Activated CD8-positive, alpha-beta T cell treated with anti-CD3 and anti-CD28 coated beads, Interleukin-2, amount 10 ng/mL, durations not matched to agents 7 days and 5 days (primary cell): Measurements from ENCODE around the gene FOXK2. TPM values are rescaled to one million over a fixed set of nuclear protein-coding genes. Genes with fewer than 3 reads are reported as not detected.

Experiments used
- ATAC-seq: fragments of 150-1000 bp; cut with Tn5 transposase; one replicate; pipeline ENCODE4 v1.10.0; 2021; ENCODE audit warnings: moderate library complexity
- CTCF ChIA-PET: fragments of 350-600 bp; sonication (Branson Sonifier 250); formaldehyde crosslinking; loops from one replicate; lab custom pipeline; 2021; ENCODE audit warnings: antibody characterized with exemption; lab: Charles Lee
- POLR2A ChIA-PET: fragments of 350-600 bp; sonication (Branson Sonifier 250); formaldehyde crosslinking; loops from one replicate; lab custom pipeline; 2021; ENCODE audit warnings: antibody characterized with exemption; lab: Charles Lee
- DNase-seq: peaks from one replicate; pipeline ENCODE4 v3.0.0-alpha.2; 2020
- H3K27ac Mint-ChIP-seq: one replicate; pipeline ENCODE4 v1.8.0; 2021; ENCODE audit warnings: mild to moderate bottlenecking, mixed read lengths
- H3K27me3 Mint-ChIP-seq: one replicate; pipeline ENCODE4 v1.8.0; 2021; ENCODE audit warnings: low read depth, mixed read lengths
- H3K36me3 Mint-ChIP-seq: one replicate; pipeline ENCODE4 v1.8.0; 2021; ENCODE audit warnings: low read depth, mixed read lengths
- H3K4me1 Mint-ChIP-seq: one replicate; pipeline ENCODE4 v1.8.0; 2021; ENCODE audit warnings: low read depth, mixed read lengths
- H3K4me3 Mint-ChIP-seq: one replicate; pipeline ENCODE4 v1.8.0; 2021; ENCODE audit warnings: mild to moderate bottlenecking, mixed read lengths
- H3K9me3 Mint-ChIP-seq: one replicate; pipeline ENCODE4 v1.8.0; 2022; ENCODE audit warnings: mixed read lengths; ENCODE audit not compliant: insufficient read depth
- total RNA-seq, 2 experiments: library from RNA; stranded (reverse); gene quantifications; one replicate each; pipeline ENCODE4 v1.2.3, GENCODE V29; 2021

The FOXK2 gene
- total RNA-seq, 2 experiments from 2014 or later: 62.3 to 65.3 TPM

DNA sequence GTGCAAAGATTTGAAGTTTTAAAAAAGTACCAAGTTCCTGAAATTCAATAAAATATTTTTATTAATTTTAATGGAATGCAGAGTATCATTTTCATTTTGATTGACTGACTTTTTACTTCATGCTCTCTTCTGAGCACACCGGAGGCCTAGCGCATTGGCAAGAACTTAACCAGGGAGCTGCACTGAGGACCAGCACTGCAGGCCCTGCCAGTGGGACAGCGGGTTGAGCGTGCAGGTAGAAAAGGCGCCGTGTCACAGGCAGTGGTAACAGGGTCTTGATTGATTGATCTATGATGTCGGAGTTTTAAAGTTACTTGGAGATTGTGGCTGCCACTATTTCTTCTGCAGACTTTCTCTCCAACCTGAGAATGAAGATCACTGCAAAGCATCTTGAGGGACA lies 85.0 kb downstream of the FOXK2 start:
- no peak overlapping the region for H3K4me3 Mint-ChIP-seq
- H3K4me1 Mint-ChIP-seq: peaks cover 16% of the 10 kb centered on the region
- ChIA-PET CTCF (no interaction called here), POLR2A (interaction anchor here (0.6 kb wide), 1 partner anchor 1373 kb away, joined by 3 read pairs; no protein-coding TSS in a partner anchor)
- no peak for ATAC-seq
- no peaks in the 10 kb centered on the region for H3K9me3 Mint-ChIP-seq
- H3K27me3 Mint-ChIP-seq: no peaks in the 10 kb centered on the region
- peak overlapping the region; percentile 47 for H3K27ac Mint-ChIP-seq
- peaks cover 58% of the 10 kb centered on the region for H3K36me3 Mint-ChIP-seq
- no peak for DNase-seq

DNA sequence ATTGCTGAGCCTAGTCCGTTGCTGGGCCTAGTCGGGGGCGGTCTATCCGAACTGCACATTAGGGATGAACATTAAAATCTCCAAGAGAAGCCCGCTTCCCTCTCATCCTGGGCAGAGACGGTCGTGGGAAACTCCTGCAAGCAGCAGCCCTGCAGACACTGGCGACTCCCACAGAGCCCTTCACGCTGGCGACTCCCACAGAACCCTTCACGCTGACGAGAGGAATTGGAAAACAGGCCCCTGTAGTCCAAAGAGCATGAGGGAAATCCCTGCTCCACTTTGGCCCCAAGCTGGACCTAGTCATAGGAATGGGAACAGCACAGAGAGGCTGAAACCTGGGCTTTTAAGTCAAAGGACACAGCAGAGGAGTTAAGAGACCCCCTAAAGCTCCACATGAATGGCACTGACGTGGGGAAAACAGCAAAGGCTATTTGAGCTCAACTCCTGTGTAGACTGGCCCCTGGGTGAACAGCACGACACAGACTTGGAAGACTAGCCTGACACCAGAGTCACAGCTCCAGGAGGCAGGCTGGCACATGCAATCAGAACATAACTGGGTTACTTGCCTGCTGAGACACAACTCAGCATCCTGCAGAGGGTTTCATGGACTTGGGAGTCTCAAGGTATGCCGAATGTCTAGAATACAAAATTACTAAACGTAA lies 86.5 kb downstream of the FOXK2 start:
- CTCF ChIA-PET: no interaction called here
- DNase-seq (no peak), ATAC-seq (no peak)
- H3K4me3 Mint-ChIP-seq: no peak overlapping the region
- POLR2A ChIA-PET: no interaction called here
- no peaks in the 10 kb centered on the region for H3K27me3 Mint-ChIP-seq
- peaks cover 16% of the 10 kb centered on the region for H3K4me1 Mint-ChIP-seq
- peaks cover 47% of the 10 kb centered on the region for H3K36me3 Mint-ChIP-seq
- H3K27ac Mint-ChIP-seq: no peak overlapping the region
- no peaks in the 10 kb centered on the region for H3K9me3 Mint-ChIP-seq

DNA sequence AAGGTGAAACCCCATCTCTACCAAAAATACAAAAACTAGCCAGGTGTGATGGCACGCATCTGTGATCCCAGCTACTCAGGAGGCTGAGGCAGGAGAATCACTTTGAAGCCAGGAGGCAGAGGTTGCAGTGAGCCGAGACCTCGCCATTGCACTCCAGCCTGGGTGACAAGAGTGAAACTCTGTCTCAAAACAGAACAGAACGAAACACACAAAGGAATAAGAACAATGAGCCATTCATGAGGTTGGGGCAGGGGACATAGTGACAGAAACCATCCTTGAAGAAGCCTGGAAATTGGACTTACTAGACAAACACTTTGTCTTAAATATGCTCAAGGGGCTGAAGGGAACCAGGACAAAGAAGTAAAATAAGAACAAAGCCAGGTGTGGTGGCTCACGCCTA lies 89.3 kb downstream of the FOXK2 start:
- no peak overlapping the region for H3K27ac Mint-ChIP-seq

DNA sequence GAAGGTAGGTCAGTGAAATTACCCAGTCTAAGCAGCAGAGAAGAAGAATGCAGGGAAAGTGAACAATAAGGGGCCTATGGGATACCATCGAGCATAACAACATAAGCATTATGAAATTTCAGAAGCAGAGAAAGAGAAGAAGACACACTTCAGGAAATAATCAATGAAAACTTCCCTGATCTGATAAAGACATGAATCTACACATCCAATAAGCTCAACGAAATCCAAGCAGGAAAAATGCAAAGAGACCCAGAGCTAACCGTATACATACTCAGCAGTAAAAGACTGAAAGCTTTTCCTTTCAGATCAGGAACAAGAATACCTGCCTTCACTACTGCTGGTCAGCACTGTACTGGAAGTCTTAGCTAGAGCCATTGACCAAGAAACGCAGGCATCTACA lies 90.1 kb downstream of the FOXK2 start:
- CTCF ChIA-PET: no interaction called here
- ATAC-seq (no peak), DNase-seq (no peak)
- Mint-ChIP-seq H3K36me3 (peaks cover 25% of the 10 kb centered on the region), H3K27me3 (no peaks in the 10 kb centered on the region), H3K9me3 (no peaks in the 10 kb centered on the region), H3K4me1 (no peaks in the 10 kb centered on the region), H3K27ac (no peak overlapping the region), H3K4me3 (no peak overlapping the region)
- POLR2A ChIA-PET: no interaction called here

More for the DNA sequence above, 89.3 kb downstream of the FOXK2 start:
- H3K27me3 Mint-ChIP-seq: no peaks in the 10 kb centered on the region
- no peak for ATAC-seq
- no peak overlapping the region for H3K4me3 Mint-ChIP-seq
- no peaks in the 10 kb centered on the region for H3K9me3 Mint-ChIP-seq
- DNase-seq: no peak
- ChIA-PET CTCF (no interaction called here), POLR2A (no interaction called here)
- H3K4me1 Mint-ChIP-seq: peaks cover 5% of the 10 kb centered on the region
- peaks cover 30% of the 10 kb centered on the region for H3K36me3 Mint-ChIP-seq

DNA sequence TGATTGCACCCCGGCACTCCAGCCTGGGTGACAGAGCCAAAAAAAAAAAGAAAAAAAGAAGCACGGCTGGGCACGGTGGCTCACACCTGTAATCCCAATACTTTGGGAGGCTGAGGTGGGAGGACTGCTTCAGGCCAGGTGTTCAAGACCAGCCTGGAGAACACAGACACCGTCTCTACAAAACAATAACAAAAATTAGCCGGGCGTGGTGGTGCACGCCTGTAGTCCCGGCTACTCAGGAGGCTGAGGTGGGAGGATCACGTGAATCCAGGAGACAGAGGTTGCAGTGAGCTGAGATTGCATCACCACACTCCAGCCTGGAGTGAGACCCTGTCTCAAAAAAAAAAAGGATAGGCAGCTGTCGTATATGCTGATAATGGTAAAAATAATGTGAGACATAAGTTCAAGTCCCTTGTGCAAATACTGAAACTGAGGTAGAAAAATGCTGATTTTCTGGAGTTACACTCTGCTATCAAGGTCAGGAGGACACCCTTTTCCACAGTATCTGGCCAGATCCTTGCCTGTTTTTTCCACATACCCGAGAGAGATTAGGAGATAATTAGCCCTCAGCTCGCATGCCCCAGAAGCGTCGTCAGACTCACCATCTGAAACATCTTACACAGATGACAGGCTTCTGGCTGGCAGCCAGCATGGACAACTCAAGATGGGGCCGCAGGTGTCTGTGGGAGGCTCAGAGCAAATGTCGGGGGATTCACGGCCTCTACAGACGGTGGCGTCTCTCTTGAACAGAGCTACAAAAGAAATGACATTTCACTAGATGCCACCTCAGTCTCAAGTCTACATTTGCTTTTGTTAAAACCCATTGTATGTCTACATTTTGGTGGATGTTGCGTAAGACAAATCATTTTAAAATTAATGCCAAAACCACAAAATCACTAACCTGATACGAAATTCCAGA lies 91.9 kb downstream of the FOXK2 start:
- no peaks in the 10 kb centered on the region for H3K27me3 Mint-ChIP-seq
- DNase-seq: no peak
- H3K36me3 Mint-ChIP-seq: peaks cover 31% of the 10 kb centered on the region
- ChIA-PET CTCF (interaction anchor here (1.1 kb wide), 1 partner anchor 9 kb away, joined by 5 read pairs; no protein-coding TSS in a partner anchor), POLR2A (no interaction called here)
- no peak for ATAC-seq
- H3K27ac Mint-ChIP-seq: no peak overlapping the region
- H3K4me3 Mint-ChIP-seq: no peak overlapping the region
- H3K4me1 Mint-ChIP-seq: no peaks in the 10 kb centered on the region
- H3K9me3 Mint-ChIP-seq: no peaks in the 10 kb centered on the region

DNA sequence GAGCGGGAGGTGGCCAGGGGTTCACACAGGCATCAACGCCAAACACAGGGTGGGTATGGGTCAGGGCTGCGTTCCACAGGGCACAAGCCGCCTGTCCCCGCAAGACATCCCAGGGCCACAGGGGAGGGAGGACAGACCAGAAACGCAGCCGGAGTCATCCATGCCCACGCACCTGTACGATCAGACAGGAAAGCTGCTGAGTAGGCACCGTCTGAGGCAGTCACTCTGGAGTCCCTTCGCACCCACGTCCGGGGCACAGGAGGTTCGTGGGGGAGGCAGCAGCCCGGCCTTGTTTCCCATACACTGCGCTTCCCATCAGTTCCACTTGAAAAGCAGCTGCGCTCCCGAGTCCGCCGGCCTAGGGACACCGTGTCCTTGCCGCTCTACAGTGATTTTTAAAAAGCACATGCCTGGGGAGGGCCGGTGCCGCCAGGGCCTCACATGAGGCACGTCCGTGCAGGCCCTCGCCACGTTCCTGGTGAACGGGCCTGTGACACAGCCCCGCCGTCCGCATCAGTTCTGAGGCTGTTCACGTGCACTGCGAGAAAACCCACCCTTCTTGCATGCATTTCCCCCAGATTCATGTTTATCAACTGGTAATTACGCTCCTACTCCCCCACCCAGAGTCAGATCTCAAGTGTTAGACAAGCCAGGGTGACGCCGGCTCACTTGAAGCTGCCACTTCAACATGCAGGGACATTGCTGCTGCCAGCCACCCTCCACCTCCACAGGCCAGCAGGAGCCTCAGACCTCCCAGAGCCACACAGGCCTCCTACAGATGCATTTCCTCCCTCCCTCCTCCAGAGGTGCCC lies 94.0 kb downstream of the FOXK2 start:
- Mint-ChIP-seq H3K4me1 (no peaks in the 10 kb centered on the region), H3K9me3 (no peaks in the 10 kb centered on the region), H3K36me3 (peaks cover 31% of the 10 kb centered on the region), H3K27me3 (no peaks in the 10 kb centered on the region), H3K4me3 (no peak overlapping the region), H3K27ac (no peak overlapping the region)
- ATAC-seq (no peak), DNase-seq (no peak)
- POLR2A ChIA-PET: no interaction called here
- CTCF ChIA-PET: no interaction called here

DNA sequence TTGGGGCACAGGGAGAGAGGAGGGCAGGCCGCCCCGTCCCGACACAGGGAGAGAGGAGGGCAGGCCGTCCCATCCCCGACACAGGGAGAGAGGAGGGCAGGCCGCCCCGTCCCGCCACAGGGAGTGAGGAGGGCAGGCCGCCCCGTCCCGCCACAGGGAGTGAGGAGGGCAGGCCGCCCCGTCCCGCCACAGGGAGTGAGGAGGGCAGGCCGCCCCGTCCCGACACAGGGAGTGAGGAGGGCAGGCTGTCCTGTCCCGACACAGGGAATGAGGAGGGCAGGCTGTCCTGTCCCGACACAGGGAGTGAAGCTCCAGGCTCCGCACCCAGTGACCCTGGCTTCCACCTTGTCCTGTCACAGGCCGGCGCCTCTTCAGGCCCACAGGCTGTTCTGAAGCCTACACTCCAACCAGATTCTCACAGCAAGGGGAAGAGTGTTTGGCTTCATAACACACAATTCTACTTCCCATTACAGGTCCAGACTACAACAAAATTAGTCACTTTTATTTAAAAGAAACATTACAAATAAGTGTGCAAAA lies 94.6 kb downstream of the FOXK2 start:
- H3K4me1 Mint-ChIP-seq: no peaks in the 10 kb centered on the region
- CTCF ChIA-PET: no interaction called here
- no peak overlapping the region for H3K27ac Mint-ChIP-seq

DNA sequence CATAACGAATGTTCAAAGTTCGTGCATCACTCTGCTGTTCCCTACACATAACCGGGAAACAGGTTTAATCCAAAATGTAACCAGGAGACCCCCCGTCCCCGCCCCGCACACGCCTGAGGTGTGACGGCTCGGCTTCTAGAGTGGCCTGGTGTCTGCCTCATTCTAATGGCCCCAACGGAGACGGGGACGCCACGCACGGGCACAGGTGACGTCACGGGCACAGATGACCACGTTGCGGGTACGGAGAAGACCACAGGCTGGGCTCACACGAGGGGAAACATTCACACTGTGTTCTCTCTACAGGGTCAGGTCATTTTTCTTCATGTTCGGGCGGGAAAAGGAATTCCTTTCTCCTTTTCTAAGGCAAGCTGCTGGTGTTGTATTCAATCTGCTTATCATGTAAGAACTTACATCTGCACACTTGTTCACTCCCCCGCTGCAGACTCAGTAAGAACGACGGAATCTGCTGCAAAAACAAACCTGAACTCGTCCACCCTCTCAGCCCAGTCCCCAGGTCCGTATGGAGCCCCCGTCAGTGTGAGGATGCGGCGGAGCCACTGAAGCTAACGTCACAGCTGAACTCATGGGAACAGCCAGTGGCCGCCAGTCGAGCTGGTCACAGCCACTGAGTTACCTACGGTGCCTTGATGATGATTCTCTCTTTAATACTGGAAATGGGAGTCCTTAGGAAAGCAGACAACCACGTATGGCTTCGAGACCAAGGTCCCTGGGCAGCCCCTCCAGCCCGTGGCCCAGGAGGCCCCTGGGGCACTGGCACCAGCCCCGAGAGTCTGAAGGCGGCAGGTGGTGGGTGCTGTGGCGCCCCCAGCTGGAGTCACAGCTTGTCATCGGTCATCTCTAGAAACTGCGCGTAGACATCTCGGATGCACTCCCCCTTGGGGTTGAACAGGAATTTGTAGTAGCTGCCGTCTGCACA lies 95.8 kb downstream of the FOXK2 start:
- no peaks in the 10 kb centered on the region for H3K27me3 Mint-ChIP-seq
- no peak overlapping the region for H3K27ac Mint-ChIP-seq
- no peak for ATAC-seq
- POLR2A ChIA-PET: no interaction called here
- CTCF ChIA-PET: no interaction called here
- H3K4me1 Mint-ChIP-seq: no peaks in the 10 kb centered on the region
- no peak for DNase-seq
- no peak overlapping the region for H3K4me3 Mint-ChIP-seq
- peaks cover 43% of the 10 kb centered on the region for H3K36me3 Mint-ChIP-seq
- H3K9me3 Mint-ChIP-seq: no peaks in the 10 kb centered on the region

More for the DNA sequence above, 94.6 kb downstream of the FOXK2 start:
- no peaks in the 10 kb centered on the region for H3K27me3 Mint-ChIP-seq
- H3K9me3 Mint-ChIP-seq: no peaks in the 10 kb centered on the region
- no peak for ATAC-seq
- no peak overlapping the region for H3K4me3 Mint-ChIP-seq
- no peak for DNase-seq
- POLR2A ChIA-PET: no interaction called here
- H3K36me3 Mint-ChIP-seq: peaks cover 38% of the 10 kb centered on the region

DNA sequence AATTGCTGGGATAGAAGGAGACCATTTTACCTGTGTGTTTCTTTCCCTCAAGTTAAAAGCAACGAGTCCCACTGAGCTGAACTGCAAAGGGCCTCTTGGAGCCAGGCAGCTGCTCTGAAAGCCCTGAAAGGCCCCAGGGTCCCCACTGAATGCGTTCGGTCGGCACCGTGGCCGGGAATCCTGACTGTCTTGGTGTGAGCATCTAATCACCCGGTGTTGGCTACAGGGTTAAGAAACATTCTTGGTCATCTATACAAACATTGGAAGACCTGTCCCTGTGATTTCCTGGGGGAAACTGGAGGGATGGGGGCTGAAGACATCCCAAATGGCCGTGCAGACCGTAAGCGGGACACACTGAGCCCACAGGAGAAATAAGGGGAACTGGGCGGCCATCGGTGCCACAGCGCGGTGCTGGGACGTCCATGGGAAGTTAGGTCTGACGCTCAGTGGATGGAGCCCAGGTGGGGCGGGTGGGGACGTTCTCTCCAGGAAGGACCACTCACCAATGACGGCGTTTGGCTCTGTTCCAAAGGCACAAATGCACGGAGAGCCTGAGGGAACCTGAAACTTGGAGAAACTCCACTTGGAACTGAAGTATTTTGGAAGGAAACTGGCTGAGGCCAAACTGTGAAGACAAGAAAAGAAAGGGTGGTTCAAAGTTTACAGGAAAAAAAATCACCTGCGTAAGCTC lies 96.6 kb downstream of the FOXK2 start:
- no peaks in the 10 kb centered on the region for H3K9me3 Mint-ChIP-seq
- no peak for DNase-seq
- H3K27ac Mint-ChIP-seq: no peak overlapping the region
- ChIA-PET CTCF (interaction anchor here (0.8 kb wide), 1 partner anchor 25 kb away, joined by 3 read pairs; no protein-coding TSS in a partner anchor), POLR2A (no interaction called here)
- H3K4me3 Mint-ChIP-seq: no peak overlapping the region
- H3K36me3 Mint-ChIP-seq: peaks cover 48% of the 10 kb centered on the region
- H3K4me1 Mint-ChIP-seq: no peaks in the 10 kb centered on the region
- ATAC-seq: no peak
- H3K27me3 Mint-ChIP-seq: no peaks in the 10 kb centered on the region

DNA sequence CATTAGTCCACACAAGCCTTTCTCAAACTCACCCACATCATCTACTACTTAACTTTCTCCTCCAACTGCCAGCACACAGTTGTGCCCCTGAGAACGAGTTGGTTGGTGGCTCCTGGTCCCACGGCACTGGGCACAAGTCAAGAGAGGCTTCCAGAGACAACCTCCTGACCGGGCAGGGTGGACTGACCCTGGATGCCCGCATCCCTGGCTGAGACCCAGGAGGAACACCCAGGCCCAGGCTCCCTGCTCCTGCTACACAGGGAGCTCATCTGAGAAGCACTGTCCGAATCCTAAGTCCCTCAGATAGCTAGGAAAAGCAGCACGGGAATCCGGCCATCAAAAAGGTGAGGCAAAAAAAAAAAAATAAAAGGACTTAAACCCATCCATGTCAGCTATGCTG lies 99.7 kb downstream of the FOXK2 start:
- Mint-ChIP-seq H3K36me3 (peaks cover 58% of the 10 kb centered on the region), H3K4me3 (no peak overlapping the region), H3K27ac (no peak overlapping the region), H3K4me1 (no peaks in the 10 kb centered on the region), H3K9me3 (no peaks in the 10 kb centered on the region), H3K27me3 (no peaks in the 10 kb centered on the region)
- ChIA-PET CTCF (no interaction called here), POLR2A (no interaction called here)
- no peak for ATAC-seq
- no peak for DNase-seq
